Measurements from ENCODE around the gene CPSF6.
A peak's percentile ranks its signal among the peaks of the same experiment; 100 is the strongest.
"Not testable (repeated sequence)": the region's sequence is repeated elsewhere in the genome, so short reads cannot be mapped to it uniquely, and the experiment has no call there.

Gene CPSF6

GRCh38 chr12:69262264-69262974, 23.1 kb downstream of the CPSF6 start:
- DNase-seq (ENCODE audit: low read depth in 3 of 3) = no peak

DNA sequence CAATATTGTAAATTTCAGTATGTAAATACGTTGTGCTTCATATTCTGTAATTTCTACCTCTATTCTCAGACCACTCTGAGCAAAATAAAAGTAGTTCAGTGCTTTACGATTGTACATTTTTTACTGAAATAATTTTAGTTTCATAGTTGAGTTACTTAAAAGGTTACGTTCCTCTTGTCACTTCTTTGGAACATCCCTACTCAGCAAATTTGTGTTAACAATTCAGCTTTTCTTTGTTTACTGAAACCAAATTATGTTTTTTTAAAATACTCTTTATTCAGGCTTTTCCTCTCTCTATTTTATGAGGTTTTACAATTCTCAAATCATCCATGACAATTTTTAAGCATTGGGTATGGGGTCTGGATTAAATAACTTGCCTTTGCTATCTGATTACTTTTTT, 25.8 kb downstream of the CPSF6 start:
- DNase-seq (ENCODE audit: low read depth in 3 of 3) = no peak

- DNase-seq (ENCODE audit: low read depth in 3 of 3) = not testable (repeated sequence)
Observed at GRCh38 chr12:69265633-69266032, 26.3 kb downstream of the CPSF6 start.

DNA sequence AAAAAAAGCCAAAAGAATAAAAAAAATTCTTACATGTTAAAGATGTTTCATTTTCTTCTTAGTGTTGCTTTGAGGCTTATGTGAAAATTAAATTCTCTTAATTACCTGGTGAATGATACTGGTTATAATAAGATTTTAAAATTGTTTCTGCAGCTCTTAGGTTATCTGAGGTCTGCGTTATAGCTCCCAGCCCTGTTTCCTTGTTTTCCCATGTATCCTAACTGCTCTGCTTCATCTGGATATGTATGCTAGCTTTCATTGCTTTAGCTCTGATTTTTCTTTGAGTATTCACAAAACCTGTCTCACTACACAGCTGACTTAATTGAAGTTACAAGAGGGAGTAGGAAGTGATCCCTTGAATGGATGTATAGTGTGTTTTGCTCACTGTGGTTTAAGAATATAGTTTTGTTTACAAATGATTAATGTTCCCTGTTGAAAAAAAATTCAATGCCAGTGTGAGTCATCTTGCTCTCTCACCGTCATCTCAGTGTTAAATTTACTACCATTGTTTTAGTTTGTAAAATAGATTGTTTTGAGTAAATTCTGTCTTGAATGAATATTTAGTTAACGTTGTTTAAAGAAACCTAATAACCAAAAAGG, 26.8 kb downstream of the CPSF6 start:
- DNase-seq (ENCODE audit: low read depth in 3 of 3) = no peak

GRCh38 chr12:69269736-69270135, 30.4 kb downstream of the CPSF6 start:
- DNase-seq (ENCODE audit: low read depth in 3 of 3) = no peak

DNA sequence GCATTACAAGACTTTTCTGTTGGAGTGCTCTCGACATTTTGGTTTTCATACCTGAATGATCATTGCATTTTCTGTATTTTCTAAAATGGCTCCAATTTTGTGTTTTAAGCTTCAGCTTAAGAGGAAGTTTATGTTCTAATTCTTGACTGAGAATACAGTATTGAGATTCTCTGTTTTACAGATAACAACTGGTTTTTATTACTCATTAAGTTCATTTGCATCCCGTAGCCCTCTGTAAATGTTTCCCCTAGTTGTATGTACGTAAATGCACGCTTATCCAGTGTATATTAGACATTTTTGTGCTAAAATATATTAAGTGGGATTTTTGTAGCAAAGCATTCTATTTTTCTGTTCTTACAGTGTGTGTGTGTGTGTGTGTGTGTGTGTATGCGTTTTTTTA, 33.1 kb downstream of the CPSF6 start:
- DNase-seq (ENCODE audit: low read depth in 3 of 3) = no peak

DNA sequence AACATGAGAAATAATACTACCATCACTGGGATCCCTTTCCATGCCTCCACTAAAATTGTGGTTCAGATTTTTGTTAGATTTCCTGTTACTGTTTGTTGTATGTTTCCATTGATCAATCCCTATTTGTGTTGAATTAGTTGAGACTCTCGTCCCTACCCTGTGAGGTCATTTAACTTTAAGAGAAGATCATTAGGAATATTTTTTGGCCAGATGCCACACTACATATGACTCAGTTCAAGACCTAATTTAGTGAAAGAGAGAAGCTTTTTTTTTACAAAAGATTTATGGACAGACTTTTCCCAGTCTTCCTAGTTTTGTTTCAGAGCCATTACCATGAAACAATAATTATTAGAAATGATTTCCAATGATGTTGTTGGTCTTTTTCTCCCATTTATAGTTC, 35.5 kb downstream of the CPSF6 start:
- DNase-seq (ENCODE audit: low read depth in 3 of 3) = no peak

- DNase-seq (ENCODE audit: low read depth in 3 of 3) = no peak
Observed at GRCh38 chr12:69275471-69275891, 36.1 kb downstream of the CPSF6 start.

GRCh38 chr12:69278814-69279782, 39.7 kb downstream of the CPSF6 start:
- DNase-seq (ENCODE audit: low read depth in 3 of 3) = no peak

- DNase-seq (ENCODE audit: low read depth in 3 of 3) = peak in 1 of 3 experiments; percentile 31
Observed at GRCh38 chr12:69284131-69284530, 44.8 kb downstream of the CPSF6 start.

GRCh38 chr12:69287556-69287955, 48.2 kb downstream of the CPSF6 start:
- no peak for DNase-seq (ENCODE audit: low read depth in 3 of 3)

DNA sequence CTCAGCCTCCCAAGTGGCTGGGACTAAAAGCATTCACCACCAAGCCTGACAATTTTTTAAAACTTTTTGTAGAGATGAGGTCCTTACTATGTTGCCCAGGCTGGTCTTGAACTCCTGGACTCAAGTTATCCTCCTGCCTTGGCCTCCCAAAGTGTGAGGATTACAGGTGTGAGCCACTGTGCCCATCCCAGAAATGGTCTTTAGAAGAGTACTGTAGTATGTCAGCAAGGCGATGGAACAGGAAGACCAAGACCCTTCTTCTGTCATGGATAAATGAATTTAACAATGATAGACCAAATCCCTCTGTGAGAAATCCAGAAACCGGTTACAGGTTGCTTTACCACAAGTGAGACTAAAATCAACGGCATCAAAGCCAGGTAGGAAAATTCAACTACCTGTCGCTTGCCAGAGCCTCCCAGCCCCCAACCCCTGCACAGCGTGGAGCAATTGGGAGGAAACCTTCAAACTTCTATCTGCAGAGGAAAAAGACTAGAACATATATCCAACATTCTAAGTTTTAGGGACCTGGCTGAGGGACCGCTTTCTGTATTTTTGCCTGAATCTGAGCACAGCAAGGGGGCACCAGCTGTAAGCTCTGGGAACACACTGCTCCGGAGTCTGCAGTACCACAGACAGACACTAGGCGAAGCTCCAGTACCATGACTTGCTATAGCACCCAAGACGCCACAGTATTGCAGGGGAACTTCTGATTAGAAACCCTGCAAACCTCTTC, 51.3 kb downstream of the CPSF6 start:
- DNase-seq (ENCODE audit: low read depth in 3 of 3) = peak; percentile 62 to 78 (median 62)

GRCh38 chr12:69291278-69291593, 51.9 kb downstream of the CPSF6 start:
- no peak for DNase-seq (ENCODE audit: low read depth in 3 of 3)

DNA sequence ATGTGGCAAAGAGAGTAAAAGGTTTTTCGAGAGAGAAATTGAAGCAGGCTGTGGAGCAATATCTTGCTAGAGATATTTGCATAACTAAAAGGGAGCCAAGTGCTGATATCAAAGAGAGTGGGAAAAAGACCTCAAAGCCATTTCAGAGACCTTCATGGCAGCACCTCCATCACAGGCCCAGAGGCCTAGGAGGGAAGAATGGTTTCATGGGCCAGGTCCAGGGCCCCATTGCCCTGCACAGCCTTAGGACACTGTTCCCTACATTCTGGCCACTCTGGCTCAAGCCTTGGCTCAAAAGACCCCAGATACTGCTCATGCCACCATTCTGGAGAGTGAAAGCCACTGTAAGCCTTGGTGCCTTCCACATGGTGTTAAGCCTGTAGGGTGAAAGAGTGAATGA, 58.8 kb downstream of the CPSF6 start:
- DNase-seq (ENCODE audit: low read depth in 3 of 3) = no peak

- no peak for DNase-seq (ENCODE audit: low read depth in 3 of 3)
Observed at GRCh38 chr12:69298947-69299346, 59.6 kb downstream of the CPSF6 start.

GRCh38 chr12:69304284-69304683, 64.9 kb downstream of the CPSF6 start:
- DNase-seq (ENCODE audit: low read depth in 3 of 3) = no peak

DNA sequence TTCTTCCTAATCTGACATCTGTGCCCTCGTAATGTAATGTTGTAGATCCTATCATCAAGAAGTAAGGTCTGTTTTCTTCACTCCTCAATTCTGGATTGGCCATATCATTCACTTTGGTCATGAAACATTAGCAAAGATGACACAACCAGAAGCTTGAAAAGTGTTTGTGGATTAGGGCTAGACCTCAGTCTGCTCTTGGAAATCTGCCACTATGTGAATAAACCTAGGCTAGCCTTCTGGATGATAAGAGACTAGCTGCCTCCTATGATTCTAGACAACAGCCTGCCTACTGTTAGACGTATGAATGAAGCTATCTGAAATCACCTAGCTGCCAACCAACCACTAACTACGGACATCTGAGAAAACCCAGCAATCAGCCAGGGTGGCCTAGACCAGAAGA, 70.1 kb downstream of the CPSF6 start:
- no peak for DNase-seq (ENCODE audit: low read depth in 3 of 3)

- no peak for DNase-seq (ENCODE audit: low read depth in 3 of 3)
Observed at GRCh38 chr12:69313209-69313608, 73.8 kb downstream of the CPSF6 start.

DNA sequence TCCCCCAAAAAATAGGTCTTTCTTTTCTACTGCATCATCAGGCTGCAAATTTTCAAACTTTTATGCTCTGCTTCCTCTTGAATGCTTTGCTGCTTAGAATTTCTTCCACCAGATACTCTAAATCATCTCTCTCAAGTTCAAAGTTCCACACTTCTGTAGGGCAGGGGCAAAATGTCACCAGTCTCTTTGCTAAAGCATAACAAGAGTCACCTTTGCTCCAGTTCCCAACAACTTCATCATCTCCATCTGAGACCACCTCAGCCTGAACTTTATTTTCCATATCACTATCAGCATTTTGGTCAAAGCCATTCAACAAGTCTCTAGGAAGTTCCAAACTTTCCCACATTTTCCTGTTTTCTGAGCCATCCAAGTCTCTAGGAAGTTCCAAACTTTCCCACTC, 77.4 kb downstream of the CPSF6 start:
- not testable (repeated sequence) for DNase-seq (ENCODE audit: low read depth in 3 of 3)

- DNase-seq (ENCODE audit: low read depth in 3 of 3) = not testable (repeated sequence)
Observed at GRCh38 chr12:69317233-69317632, 77.9 kb downstream of the CPSF6 start.

GRCh38 chr12:69318225-69318624, 78.9 kb downstream of the CPSF6 start:
- DNase-seq (ENCODE audit: low read depth in 3 of 3) = no peak

DNA sequence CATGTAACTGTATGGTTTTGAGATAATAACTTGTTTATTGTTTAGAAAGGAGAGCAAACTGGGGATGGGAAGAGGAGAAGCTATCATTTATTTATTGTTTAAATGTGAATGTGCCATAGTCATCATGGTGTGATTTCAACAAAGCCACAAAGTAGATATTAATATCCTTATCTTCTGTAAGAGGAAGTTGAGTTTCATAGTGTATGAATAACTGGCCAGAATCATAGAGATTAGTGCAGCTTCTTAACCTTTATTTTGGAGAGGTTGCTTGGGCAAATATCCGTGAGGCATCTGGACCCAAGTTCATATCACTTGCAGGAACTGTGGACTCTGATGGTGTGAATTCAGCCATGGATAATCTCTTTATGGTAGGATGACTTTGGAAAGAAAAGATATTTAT, 82.0 kb downstream of the CPSF6 start:
- DNase-seq (ENCODE audit: low read depth in 3 of 3) = no peak
